SK-N-SH treated with all-trans-retinoic acid at 6 μM for 48 hours (cell line): ENCODE data around the gene RALGPS1.

Source experiments
- ATAC-seq: fragments of 200-7000 bp; cut with Tn5 transposase; 3 replicates; pipeline ENCODE4 v1.9.1; 2020; ENCODE audit warnings: mild to moderate bottlenecking, moderate library complexity
- ARNTL ChIP-seq: fragments of 450-650 bp; formaldehyde crosslinking; IDR thresholded peaks from 2 replicates; pipeline ENCODE4 v1.5.0; 2020; ENCODE audit warnings: low read depth, mild to moderate bottlenecking, moderate library complexity, borderline replicate concordance
- CREB5 ChIP-seq: fragments of 250-450 bp; sonication (Bioruptor Pico); IDR thresholded peaks from 2 replicates; pipeline ENCODE4 v1.5.1; 2020; ENCODE audit warnings: low read depth, mild to moderate bottlenecking, moderate library complexity
- CSDC2 ChIP-seq: fragments of 250-450 bp; sonication (Bioruptor Pico); IDR thresholded peaks from 2 replicates; pipeline ENCODE4 v1.5.0; 2020; ENCODE audit warnings: mild to moderate bottlenecking, moderate library complexity
- CSRNP3 ChIP-seq: fragments of 250-450 bp; sonication (Bioruptor Pico); IDR thresholded peaks from 2 replicates; pipeline ENCODE4 v1.5.1; 2021; ENCODE audit warnings: mild to moderate bottlenecking, moderate library complexity
- ESRRG ChIP-seq: fragments of 250-450 bp; sonication (Bioruptor Pico); IDR thresholded peaks from 2 replicates; pipeline ENCODE4 v1.6.1; 2021; ENCODE audit warnings: mild to moderate bottlenecking
- ISL1 ChIP-seq: fragments of 250-450 bp; sonication (Bioruptor Pico); IDR thresholded peaks from 2 replicates; pipeline ENCODE4 v2.1.2; 2022; ENCODE audit warnings: mild to moderate bottlenecking, moderate library complexity
- OSR1 ChIP-seq: fragments of 250-450 bp; sonication (Bioruptor Pico); IDR thresholded peaks from 2 replicates; pipeline ENCODE4 v1.8.0; 2022; ENCODE audit warnings: moderate library complexity, mild to moderate bottlenecking, inconsistent platforms
- PATZ1 ChIP-seq: fragments of 250-450 bp; sonication (Bioruptor Pico); IDR thresholded peaks from 2 replicates; pipeline ENCODE4 v1.8.0; 2020; ENCODE audit warnings: mild to moderate bottlenecking, moderate library complexity, borderline replicate concordance
- POU6F1 ChIP-seq: fragments of 250-450 bp; sonication (Bioruptor Pico); IDR thresholded peaks from 2 replicates; pipeline ENCODE4 v1.8.0; 2021; ENCODE audit warnings: low read depth, mild to moderate bottlenecking, moderate library complexity, borderline replicate concordance
- PPARA ChIP-seq: fragments of 250-450 bp; sonication (Bioruptor Pico); IDR thresholded peaks from 2 replicates; pipeline ENCODE4 v1.5.0; 2020; ENCODE audit warnings: mild to moderate bottlenecking, borderline replicate concordance
- RARB ChIP-seq: fragments of 250-450 bp; sonication (Bioruptor Pico); IDR thresholded peaks from 2 replicates; pipeline ENCODE4 v1.8.0; 2021; ENCODE audit warnings: mild to moderate bottlenecking, moderate library complexity
- SNAI2 ChIP-seq: fragments of 250-450 bp; sonication (Bioruptor Pico); IDR thresholded peaks from 2 replicates; pipeline ENCODE4 v1.5.0; 2020; ENCODE audit warnings: mild to moderate bottlenecking, moderate library complexity
- TCF4 ChIP-seq: fragments of 250-450 bp; sonication (Bioruptor Pico); IDR thresholded peaks from 2 replicates; pipeline ENCODE4 v1.8.0; 2021; ENCODE audit warnings: mild to moderate bottlenecking, moderate library complexity, borderline replicate concordance
- TOX ChIP-seq: fragments of 250-450 bp; sonication (Bioruptor Pico); IDR thresholded peaks from 2 replicates; pipeline ENCODE4 v1.8.0; 2021; ENCODE audit warnings: mild to moderate bottlenecking, moderate library complexity, borderline replicate concordance
- TSHZ2 ChIP-seq: fragments of 250-450 bp; sonication (Bioruptor Pico); IDR thresholded peaks from 2 replicates; pipeline ENCODE4 v1.5.0; 2020; ENCODE audit warnings: mild to moderate bottlenecking, moderate library complexity
- ZC3H10 ChIP-seq: fragments of 250-450 bp; sonication (Bioruptor Pico); IDR thresholded peaks from 2 replicates; pipeline ENCODE4 v1.5.1; 2021; ENCODE audit warnings: mild to moderate bottlenecking, moderate library complexity
- ZFP30 ChIP-seq: fragments of 450-650 bp; formaldehyde crosslinking; IDR thresholded peaks from 2 replicates; pipeline ENCODE4 v1.5.0; 2022; ENCODE audit warnings: mild to moderate bottlenecking, moderate library complexity
- ZNF565 ChIP-seq: fragments of 450-650 bp; formaldehyde crosslinking; conservative IDR thresholded peaks from 2 replicates; pipeline ENCODE4 v1.5.0; 2020; ENCODE audit warnings: low read depth, mild to moderate bottlenecking, moderate library complexity
- ZNF70 ChIP-seq: fragments of 450-650 bp; formaldehyde crosslinking; IDR thresholded peaks from 2 replicates; pipeline ENCODE4 v1.5.0; 2020; ENCODE audit warnings: mild to moderate bottlenecking, moderate library complexity
- ZNF8 ChIP-seq: fragments of 450-650 bp; formaldehyde crosslinking; IDR thresholded peaks from 2 replicates; pipeline ENCODE4 v1.5.0; 2020; ENCODE audit warnings: mild to moderate bottlenecking, moderate library complexity

The RALGPS1 gene

GRCh38 chr9:127050152-127050551 lies 135.6 kb downstream of the RALGPS1 start:
- TF ChIP-seq ZC3H10 (CRISPR knock-in tag), result no peak
- TF ChIP-seq CSDC2, result no peak
- no peak for TF ChIP-seq ZNF70 (CRISPR knock-in tag)
- no peak for TF ChIP-seq TSHZ2
- TF ChIP-seq OSR1, result no peak
- no peak for TF ChIP-seq POU6F1 (CRISPR knock-in tag)
- no peak for TF ChIP-seq ISL1
- TF ChIP-seq PATZ1 (CRISPR knock-in tag), result no peak
- no peak for TF ChIP-seq ZNF565 (CRISPR knock-in tag)
- TF ChIP-seq CREB5 (CRISPR knock-in tag), result no peak
- TF ChIP-seq ZFP30, result no peak
- no peak for TF ChIP-seq ZNF8 (CRISPR knock-in tag)
- no peak for TF ChIP-seq CSRNP3 (CRISPR knock-in tag)
- TF ChIP-seq PPARA (CRISPR knock-in tag), result no peak
- TF ChIP-seq ESRRG, result no peak
- TF ChIP-seq TOX (CRISPR knock-in tag), result no peak
- no peak for TF ChIP-seq SNAI2 (CRISPR knock-in tag)
- TF ChIP-seq RARB (CRISPR knock-in tag), result no peak
- TF ChIP-seq ARNTL (CRISPR knock-in tag), result no peak
- TF ChIP-seq TCF4 (CRISPR knock-in tag), result no peak
- no peak for ATAC-seq

- TF ChIP-seq ZFP30, result no peak
- no peak for TF ChIP-seq ARNTL (CRISPR knock-in tag)
- no peak for TF ChIP-seq ESRRG
- no peak for TF ChIP-seq ISL1
- no peak for TF ChIP-seq ZNF8 (CRISPR knock-in tag)
- no peak for TF ChIP-seq CREB5 (CRISPR knock-in tag)
- no peak for TF ChIP-seq CSRNP3 (CRISPR knock-in tag)
- no peak for TF ChIP-seq PPARA (CRISPR knock-in tag)
- TF ChIP-seq RARB (CRISPR knock-in tag), result no peak
- TF ChIP-seq POU6F1 (CRISPR knock-in tag), result no peak
- ATAC-seq, result no peak
Observed at GRCh38 chr9:127050591-127051001, 136.0 kb downstream of the RALGPS1 start.
